NAMALWA (cell line): ENCODE results near the gene UNC79.
A peak's percentile ranks its signal among the peaks of the same experiment; 100 is the strongest.

Source experiments
- DNase-seq: peaks from one replicate; pipeline ENCODE4 v3.0.0-alpha.2; 2015; ENCODE audit warnings: low spot score

Gene UNC79

GRCh38 chr14:93548102-93548843 lies 117.5 kb downstream of the UNC79 start:
- DNase-seq: peak; percentile 16

GRCh38 chr14:93549595-93549994 lies 118.9 kb downstream of the UNC79 start:
- DNase-seq: peak; percentile 32

GRCh38 chr14:93564918-93565317 lies 134.2 kb downstream of the UNC79 start:
- DNase-seq: no peak

- no peak for DNase-seq
Observed at GRCh38 chr14:93566065-93566693, 135.4 kb downstream of the UNC79 start.

GRCh38 chr14:93571275-93571674 lies 140.5 kb downstream of the UNC79 start:
- DNase-seq: no peak

- no peak for DNase-seq
Observed at GRCh38 chr14:93579178-93579577, 148.4 kb downstream of the UNC79 start.

- DNase-seq: no peak
Observed at GRCh38 chr14:93582516-93582915, 151.8 kb downstream of the UNC79 start.

- DNase-seq: no peak
Observed at GRCh38 chr14:93587330-93587729, 156.6 kb downstream of the UNC79 start.

GRCh38 chr14:93591506-93591905 lies 160.8 kb downstream of the UNC79 start:
- DNase-seq: no peak

GRCh38 chr14:93592786-93593185 lies 162.0 kb downstream of the UNC79 start:
- DNase-seq: no peak

GRCh38 chr14:93606091-93606490 lies 175.4 kb downstream of the UNC79 start:
- no peak for DNase-seq

GRCh38 chr14:93619176-93619793 lies 188.5 kb downstream of the UNC79 start:
- peak; percentile 68 for DNase-seq

GRCh38 chr14:93628048-93628447 lies 197.3 kb downstream of the UNC79 start:
- no peak for DNase-seq

GRCh38 chr14:93629643-93630042 lies 198.9 kb downstream of the UNC79 start:
- no peak for DNase-seq

GRCh38 chr14:93638790-93639189 lies 208.1 kb downstream of the UNC79 start:
- no peak for DNase-seq

- no peak for DNase-seq
Observed at GRCh38 chr14:93643127-93643526, 212.4 kb downstream of the UNC79 start.

- DNase-seq: no peak
Observed at GRCh38 chr14:93643676-93644075, 212.9 kb downstream of the UNC79 start.

GRCh38 chr14:93645200-93645599 lies 214.5 kb downstream of the UNC79 start:
- no peak for DNase-seq

- DNase-seq: peak; percentile 67
Observed at GRCh38 chr14:93648440-93649168, 217.9 kb downstream of the UNC79 start.

- no peak for DNase-seq
Observed at GRCh38 chr14:93654599-93654998, 223.9 kb downstream of the UNC79 start.

- peak; percentile 59 for DNase-seq
Observed at GRCh38 chr14:93655078-93655750, 224.5 kb downstream of the UNC79 start.

GRCh38 chr14:93657875-93658274 lies 227.1 kb downstream of the UNC79 start:
- no peak for DNase-seq
